ENCODE data around the gene DNAJB2. TPM values are rescaled to one million over a fixed set of nuclear protein-coding genes. Genes with fewer than 3 reads are reported as not detected.
"Not testable (repeated sequence)": the region's sequence is repeated elsewhere in the genome, so short reads cannot be mapped to it uniquely, and the experiment has no call there.

DNAJB2 gene
- total RNA-seq, 2 donors from 2014 or later, result 43.4 to 47.9 TPM

GRCh38 chr2:219309278-219309677 is 30.1 kb downstream of the DNAJB2 start, which contains the start of gene PTPRN:
PTPRN (minus strand) TSS chr2:219309401; CDS start chr2:219309332, 69 bp downstream.
- H3K4me1 Mint-ChIP-seq (ENCODE audit: low read depth in 2 of 2), result no peaks in the 10 kb centered on the region
- DNase-seq (ENCODE audit: low spot score) (no peak), ATAC-seq (no peak)
- no peaks in the 10 kb centered on the region for H3K36me3 Mint-ChIP-seq
- no peaks in the 10 kb centered on the region for H3K9me3 Mint-ChIP-seq
- H3K27me3 Mint-ChIP-seq, result peaks cover 43 to 60% of the 10 kb centered on the region in 2 donors
- H3K27ac Mint-ChIP-seq, result no peak within 1 kb of the TSS
- H3K4me3 Mint-ChIP-seq, result no peak within 1 kb of the TSS

- H3K27me3 Mint-ChIP-seq, result peaks cover 23 to 29% of the 10 kb centered on the region in 2 donors
- H3K36me3 Mint-ChIP-seq; H3K27ac Mint-ChIP-seq; ATAC-seq; H3K4me1 Mint-ChIP-seq (ENCODE audit: low read depth in 2 of 2); DNase-seq (ENCODE audit: low spot score); H3K9me3 Mint-ChIP-seq; H3K4me3 Mint-ChIP-seq: not testable (repeated sequence)
These were observed 33.6 kb downstream of the DNAJB2 start for GRCh38 chr2:219312683-219313263.

GRCh38 chr2:219314804-219315468 is 35.8 kb downstream of the DNAJB2 start:
- H3K27ac Mint-ChIP-seq, result no peak overlapping the region
- no peaks in the 10 kb centered on the region for H3K9me3 Mint-ChIP-seq
- no peaks in the 10 kb centered on the region for H3K4me1 Mint-ChIP-seq (ENCODE audit: low read depth in 2 of 2)
- DNase-seq (ENCODE audit: low spot score), result no peak
- H3K4me3 Mint-ChIP-seq, result no peak overlapping the region
- no peaks in the 10 kb centered on the region for H3K36me3 Mint-ChIP-seq
- peaks cover 14 to 22% of the 10 kb centered on the region in 2 donors for H3K27me3 Mint-ChIP-seq
- ATAC-seq, result no peak

- H3K36me3 Mint-ChIP-seq, result no peaks in the 10 kb centered on the region
- peaks cover 27 to 36% of the 10 kb centered on the region in 2 donors for H3K27me3 Mint-ChIP-seq
- DNase-seq (ENCODE audit: low spot score) (no peak), ATAC-seq (no peak)
- H3K9me3 Mint-ChIP-seq, result no peaks in the 10 kb centered on the region
- H3K27ac Mint-ChIP-seq, result no peak overlapping the region
- peaks cover 0 to 3% of the 10 kb centered on the region in 2 donors for H3K4me1 Mint-ChIP-seq (ENCODE audit: low read depth in 2 of 2)
- H3K4me3 Mint-ChIP-seq, result no peak overlapping the region
These were observed 44.3 kb downstream of the DNAJB2 start for GRCh38 chr2:219323434-219323833.

GRCh38 chr2:219325136-219325535 is 46.0 kb downstream of the DNAJB2 start:
- Mint-ChIP-seq H3K4me1 (ENCODE audit: low read depth in 2 of 2) (peaks cover 0 to 3% of the 10 kb centered on the region in 2 donors), H3K27ac (no peak overlapping the region), H3K9me3 (no peaks in the 10 kb centered on the region), H3K36me3 (no peaks in the 10 kb centered on the region), H3K4me3 (no peak overlapping the region), H3K27me3 (peaks cover 31 to 36% of the 10 kb centered on the region in 2 donors)
- DNase-seq (ENCODE audit: low spot score) (no peak), ATAC-seq (no peak)

GRCh38 chr2:219325657-219326315 is 46.6 kb downstream of the DNAJB2 start:
- Mint-ChIP-seq H3K4me1 (ENCODE audit: low read depth in 2 of 2) (peaks cover 0 to 3% of the 10 kb centered on the region in 2 donors), H3K4me3 (no peak overlapping the region), H3K27ac (no peak overlapping the region), H3K27me3 (peaks cover 36 to 39% of the 10 kb centered on the region in 2 donors), H3K9me3 (no peaks in the 10 kb centered on the region), H3K36me3 (no peaks in the 10 kb centered on the region)
- ATAC-seq (no peak), DNase-seq (ENCODE audit: low spot score) (no peak)

GRCh38 chr2:219327719-219328118 is 48.6 kb downstream of the DNAJB2 start:
- no peak overlapping the region for H3K27ac Mint-ChIP-seq
- H3K36me3 Mint-ChIP-seq, result no peaks in the 10 kb centered on the region
- DNase-seq (ENCODE audit: low spot score), result no peak
- no peak for ATAC-seq
- H3K4me1 Mint-ChIP-seq (ENCODE audit: low read depth in 2 of 2), result peaks cover 0 to 2% of the 10 kb centered on the region in 2 donors
- H3K27me3 Mint-ChIP-seq, result peaks cover 37 to 42% of the 10 kb centered on the region in 2 donors
- H3K4me3 Mint-ChIP-seq, result no peak overlapping the region
- H3K9me3 Mint-ChIP-seq, result peaks cover 4% of the 10 kb centered on the region

- H3K4me1 Mint-ChIP-seq (ENCODE audit: low read depth in 2 of 2), result peaks cover 0 to 2% of the 10 kb centered on the region in 2 donors
- H3K36me3 Mint-ChIP-seq, result peaks cover 7% of the 10 kb centered on the region
- ATAC-seq, result no peak
- no peak overlapping the region for H3K27ac Mint-ChIP-seq
- peaks cover 44 to 62% of the 10 kb centered on the region in 2 donors for H3K27me3 Mint-ChIP-seq
- H3K4me3 Mint-ChIP-seq, result no peak overlapping the region
- peaks cover 4% of the 10 kb centered on the region for H3K9me3 Mint-ChIP-seq
- no peak for DNase-seq (ENCODE audit: low spot score)
These were observed 52.5 kb downstream of the DNAJB2 start for GRCh38 chr2:219331560-219332213.

- peaks cover 45 to 66% of the 10 kb centered on the region in 2 donors for H3K27me3 Mint-ChIP-seq
- H3K4me1 Mint-ChIP-seq (ENCODE audit: low read depth in 2 of 2), result peaks cover 0 to 2% of the 10 kb centered on the region in 2 donors
- DNase-seq (ENCODE audit: low spot score), result no peak
- H3K4me3 Mint-ChIP-seq, result no peak within 1 kb of the TSS
- H3K9me3 Mint-ChIP-seq, result peaks cover 4% of the 10 kb centered on the region
- peaks cover 7% of the 10 kb centered on the region for H3K36me3 Mint-ChIP-seq
- H3K27ac Mint-ChIP-seq, result no peak within 1 kb of the TSS
- no peak for ATAC-seq
These were observed 53.4 kb downstream of the DNAJB2 start, which contains the start of gene RESP18 for GRCh38 chr2:219332542-219332941. RESP18 (minus strand) TSS chr2:219332744.

- peaks cover 0 to 2% of the 10 kb centered on the region in 2 donors for H3K4me1 Mint-ChIP-seq (ENCODE audit: low read depth in 2 of 2)
- H3K27me3 Mint-ChIP-seq, result peaks cover 45 to 69% of the 10 kb centered on the region in 2 donors
- H3K9me3 Mint-ChIP-seq, result peaks cover 4% of the 10 kb centered on the region
- H3K4me3 Mint-ChIP-seq, result no peak overlapping the region
- peaks cover 7% of the 10 kb centered on the region for H3K36me3 Mint-ChIP-seq
- no peak overlapping the region for H3K27ac Mint-ChIP-seq
- no peak for ATAC-seq
- no peak for DNase-seq (ENCODE audit: low spot score)
These were observed 54.9 kb downstream of the DNAJB2 start for GRCh38 chr2:219334076-219334475.

GRCh38 chr2:219335373-219335786 is 56.2 kb downstream of the DNAJB2 start:
- no peak for ATAC-seq
- no peak overlapping the region for H3K4me3 Mint-ChIP-seq
- peaks cover 4% of the 10 kb centered on the region for H3K9me3 Mint-ChIP-seq

More at GRCh38 chr2:219335373-219335786, 56.2 kb downstream of the DNAJB2 start:
- H3K4me1 Mint-ChIP-seq (ENCODE audit: low read depth in 2 of 2), result peaks cover 0 to 2% of the 10 kb centered on the region in 2 donors
- no peak overlapping the region for H3K27ac Mint-ChIP-seq
- peaks cover 41 to 75% of the 10 kb centered on the region in 2 donors for H3K27me3 Mint-ChIP-seq
- DNase-seq (ENCODE audit: low spot score), result no peak
- H3K36me3 Mint-ChIP-seq, result peaks cover 7% of the 10 kb centered on the region
